GM12878 (cell line): ENCODE results near the gene NCS1. TPM values are rescaled to one million over a fixed set of nuclear protein-coding genes. Genes with fewer than 3 reads are reported as not detected.

Experiments
- ATAC-seq: fragments of 200-7000 bp; cut with Tn5 transposase; 3 replicates; pipeline ENCODE4 v1.9.1; 2020; ENCODE audit warnings: mild to moderate bottlenecking, moderate library complexity
- BruUV-seq: library from RNA; stranded (reverse); fragments of 400-500 nt; replicated peaks from 2 replicates; lab custom pipeline; 2021; lab: Mats Ljungman, UMichigan
- CTCF ChIA-PET: fragments of 300-600 bp; sonication (Branson Sonifier 250); formaldehyde crosslinking; extraction: SDS; loops from one replicate; lab custom pipeline; 2021; ENCODE audit warnings: inconsistent platforms; lab: Yijun Ruan, JAX
- POLR2A ChIA-PET: fragments of 350-600 bp; formaldehyde crosslinking; extraction: SDS; loops from one replicate; lab custom pipeline; 2021; ENCODE audit warnings: inconsistent platforms; lab: Charles Lee
- RAD21 ChIA-PET: fragments of 300-600 bp; sonication (Branson Sonifier 250); formaldehyde crosslinking; loops from one replicate; lab custom pipeline; 2023; ENCODE audit warnings: antibody characterized with exemption; ENCODE audit not compliant: unreplicated experiment; lab: Charles Lee
- SMC1A ChIA-PET: fragments of 300-600 bp; sonication (Branson Sonifier 250); formaldehyde crosslinking; loops from one replicate; lab custom pipeline; 2023; ENCODE audit not compliant: unreplicated experiment, uncharacterized antibody; lab: Charles Lee
- DNase-seq: peaks from one replicate; pipeline ENCODE4 v3.0.0-alpha.2; 2011; ENCODE audit warnings: low read depth, low spot score
- FAIRE-seq: peaks from 3 replicates; lab custom pipeline; 2011; peaks lifted over from hg19 to GRCh38; lab: Jason Lieb, UNC
- H2AFZ ChIP-seq: 2 replicates; pipeline ENCODE4 v1.6.0; 2011; ENCODE audit warnings: low read depth, low read length, control low read depth; ENCODE audit not compliant: control insufficient read depth
- H3K27ac ChIP-seq: 2 replicates; pipeline ENCODE4 v1.5.1; 2011; ENCODE audit warnings: control low read depth; ENCODE audit not compliant: control insufficient read depth, insufficient read depth
- H3K27me3 ChIP-seq, 2 experiments: replicated peaks in 1 of 2; 2 replicates each; pipeline versions ENCODE4 v1.6.0 to v1.6.1; 2011; ENCODE audit warnings: low read length in 1 of 2; ENCODE audit not compliant: control insufficient read depth in 2 of 2, insufficient read depth in 2 of 2
- H3K36me3 ChIP-seq, 2 experiments: 2 replicates each; pipeline ENCODE4 v1.5.1; 2011; ENCODE audit warnings: low read length in 1 of 2; ENCODE audit not compliant: control insufficient read depth in 2 of 2, insufficient read depth in 2 of 2
- H3K4me1 ChIP-seq: 2 replicates; pipeline ENCODE4 v1.6.1; 2011; ENCODE audit warnings: mild to moderate bottlenecking, low read length, moderate library complexity, mixed read lengths; ENCODE audit not compliant: control insufficient read depth, insufficient read depth
- H3K4me2 ChIP-seq: 2 replicates; pipeline ENCODE4 v1.6.0; 2011; ENCODE audit warnings: control low read depth; ENCODE audit not compliant: control insufficient read depth, insufficient read depth
- H3K4me3 ChIP-seq: fragments of 200-600 bp; sonication (generic); 2 replicates; pipeline ENCODE4 v1.5.1; 2016
- H3K79me2 ChIP-seq: 2 replicates; pipeline ENCODE4 v1.6.0; 2011; ENCODE audit warnings: low read length; ENCODE audit not compliant: control insufficient read depth, insufficient read depth
- H3K9ac ChIP-seq: 2 replicates; pipeline ENCODE4 v1.8.0; 2011; ENCODE audit warnings: low read length, control low read depth, mixed read lengths; ENCODE audit not compliant: control insufficient read depth, insufficient read depth
- H3K9me3 ChIP-seq: replicated peaks from 3 replicates; pipeline ENCODE4 v1.5.1; 2011; ENCODE audit warnings: mild to moderate bottlenecking, low read length; ENCODE audit not compliant: control insufficient read depth, insufficient read depth
- H4K20me1 ChIP-seq: 2 replicates; pipeline ENCODE4 v1.6.0; 2011; ENCODE audit not compliant: control insufficient read depth, insufficient read depth
- BHLHE40 ChIP-seq, 2 experiments: fragments of 450-650 bp in 1 of 2; IDR thresholded peaks; 2 replicates each; pipeline ENCODE4 v1.6.1; 2011 to 2017; ENCODE audit warnings: low read depth in 2 of 2, borderline replicate concordance in 1 of 2, improper control_type of control experiment in 1 of 2, low read length in 1 of 2, mild to moderate bottlenecking in 1 of 2
- CEBPZ ChIP-seq: fragments of 150-350 bp; IDR thresholded peaks from 2 replicates; pipeline ENCODE4 v1.6.1; 2016; ENCODE audit warnings: low read depth, low read length
- EZH2 ChIP-seq: IDR thresholded peaks from 2 replicates; pipeline ENCODE4 v1.6.1; 2012; ENCODE audit warnings: low read depth, mild to moderate bottlenecking, control low read depth, inconsistent platforms, low read length, borderline replicate concordance; ENCODE audit not compliant: control insufficient read depth
- HSF1 ChIP-seq: fragments of 150-350 bp; IDR thresholded peaks from 2 replicates; pipeline ENCODE4 v1.6.1; 2014; ENCODE audit warnings: mild to moderate bottlenecking, low read depth, low read length
- ZBED1 ChIP-seq: IDR thresholded peaks from 2 replicates; pipeline ENCODE4 v1.6.1; 2016; ENCODE audit warnings: borderline replicate concordance
- WGBS: methylation state at CpG from one replicate; pipeline ENCODE4 v1.1.6; 2016; ENCODE audit warnings: low lambda C conversion rate; ENCODE audit not compliant: insufficient replicate concordance, insufficient coverage; ENCODE audit errors: missing lambda C conversion rate; 5-methylcytosine and 5-hydroxymethylcytosine counted together
- in situ Hi-C: fragments of 300-500 bp; cut with MboI; formaldehyde crosslinking; loops from 9 replicates; pipeline ENCODE4 v1.14.3; 2018; ENCODE audit warnings: mixed read lengths
- intact Hi-C: fragments of 100-400 bp; cut with micrococcal nuclease; formaldehyde crosslinking; loops from one replicate; pipeline ENCODE4 v1.14.2; 2022; ENCODE audit not compliant: unreplicated experiment
- polyA plus RNA-seq, 11 experiments: library from polyadenylated mRNA; depleted of rRNA in 4 of 11; unstranded in 6 of 11; stranded (reverse) in 5 of 11; fragments of >200 nt; fragmentation: Nextera tagmentation in 4 of 11; fragmentation: Illumina TruSeq in 1 of 11; extraction: Ambion mirVana in 4 of 11; extraction: Trizol in 1 of 11; gene quantifications; 1 replicate in 1 of 11; 2 replicates in 10 of 11; pipeline versions ENCODE4 v1.2.1 to v1.2.3, GENCODE V29; 2011 to 2016; ENCODE audit warnings: inconsistent platforms in 2 of 11, missing spikeins in 2 of 11, low read depth in 1 of 11
- total RNA-seq, 4 experiments: library from RNA; depleted of rRNA in 3 of 4; stranded (reverse); fragments of >200 nt in 3 of 4; fragmentation: Illumina TruSeq in 1 of 4; extraction: Trizol in 1 of 4; gene quantifications; 2 replicates each; pipeline versions ENCODE4 v1.2.1 to v1.2.3, GENCODE V29; 2013 to 2021

NCS1 gene
- total and polyA plus RNA-seq, 10 of the 15 experiments (the other 5 are each of a cell fraction or from before 2014, with no cell fraction given) = 0.04 to 0.22 (median 0.06) TPM; not detected in 4

- POLR2A ChIA-PET = interaction anchor here (0.5 kb wide), 1 partner anchor 359 kb away, joined by 3 read pairs; no protein-coding TSS in a partner anchor
- FAIRE-seq = no peak
Observed at GRCh38 chr9:130197888-130198287, 25.7 kb downstream of the NCS1 start.

More at GRCh38 chr9:130197888-130198287, 25.7 kb downstream of the NCS1 start:
- no peak for TF ChIP-seq CEBPZ
- TF ChIP-seq HSF1 = no peak
- no peak for TF ChIP-seq ZBED1
- no peak for TF ChIP-seq EZH2
- no peak for TF ChIP-seq BHLHE40 (IDR thresholded peaks at IDR 0.05; ENCODE audit: borderline replicate concordance in 1 of 2, low read depth in 2 of 2, low read length in 1 of 2)
- TF ChIP-seq, all 136 proteins: peak for 0
- no peaks in the 10 kb centered on the region for H3K79me2 ChIP-seq
- no peaks in the 10 kb centered on the region for H3K36me3 ChIP-seq
- CTCF ChIA-PET = no interaction called here
- no peak overlapping the region for H3K4me3 ChIP-seq
- no peak overlapping the region for H3K27ac ChIP-seq
- H3K4me1 ChIP-seq = no peaks in the 10 kb centered on the region
- H3K27me3 ChIP-seq = no peaks in the 10 kb centered on the region; a peak in 2 of 4 replicates
- no peak overlapping the region for H2AFZ ChIP-seq
- intact Hi-C loops = no loop called here
- no peak overlapping the region for H3K4me2 ChIP-seq
- H4K20me1 ChIP-seq = no peaks in the 10 kb centered on the region
- in situ Hi-C loops = no loop called here
- BruUV-seq = no TSS peak
- DNase-seq = no peak
- SMC1A ChIA-PET = no interaction called here
- H3K9ac ChIP-seq = no peak overlapping the region
- no peaks in the 10 kb centered on the region for H3K9me3 ChIP-seq
- RAD21 ChIA-PET = no interaction called here
- 55% methylated on average over 4 of the region's 4 CpGs for WGBS
- ATAC-seq = no peak
